SK-N-MC (cell line): Measurements from ENCODE around the gene ABI3BP.

ENCODE experiments used
- EZH2 ChIP-seq: fragments of 200-600 bp; sonication (generic); IDR thresholded peaks from one replicate; pipeline ENCODE4 v1.6.1; 2017; ENCODE audit warnings: antibody characterized with exemption
- POLR2AphosphoS5 ChIP-seq: IDR thresholded peaks from 2 replicates; pipeline ENCODE4 v1.6.1; 2012; ENCODE audit warnings: mild to moderate bottlenecking, low read depth, low read length, borderline replicate concordance

DNA sequence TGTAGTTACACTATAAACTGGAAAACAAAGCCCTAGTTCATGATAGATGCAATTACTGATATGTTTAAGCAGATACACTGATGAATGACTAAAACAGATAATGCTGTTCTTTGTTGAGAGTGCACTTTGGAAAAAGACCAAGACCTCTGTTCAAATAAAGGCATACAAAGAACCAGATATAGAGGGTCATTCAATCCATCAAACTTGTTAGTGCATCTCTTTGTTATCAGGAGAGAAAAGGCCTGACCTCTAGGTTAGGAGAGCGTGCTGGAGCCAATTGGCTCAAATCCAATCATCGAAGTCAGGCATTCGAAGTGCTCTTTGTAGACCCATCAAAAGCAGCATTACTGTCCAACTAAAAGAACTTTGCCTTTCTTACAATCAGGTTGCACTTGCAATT, 159.7 kb downstream of the ABI3BP start:
- TF ChIP-seq EZH2 (no peak), POLR2AphosphoS5 (no peak)
